ENCODE results near the gene ERICH6.

The ERICH6 gene

DNA sequence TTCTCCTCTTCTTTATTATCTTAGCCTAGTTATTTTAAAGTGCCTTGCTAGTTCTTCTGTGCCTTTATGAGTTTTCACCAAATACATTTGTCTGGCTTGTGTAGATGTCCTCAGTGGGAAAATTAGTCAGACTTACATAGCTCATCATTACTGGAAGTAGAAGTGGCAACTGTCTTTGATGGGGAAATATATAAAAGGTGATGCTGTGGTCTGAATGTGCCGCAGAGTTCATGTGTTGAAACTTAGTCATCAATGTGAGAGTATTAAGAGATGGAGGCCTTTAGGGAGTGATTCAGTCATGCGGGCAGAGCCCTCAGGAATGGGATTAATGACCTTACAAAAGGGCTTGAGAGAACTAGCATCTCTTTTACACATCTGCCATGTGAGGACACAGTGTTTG is 6.4 kb upstream of the ERICH6 start:
- TF ChIP-seq SIN3A (IDR thresholded peaks at IDR 0.05; ENCODE audit: borderline replicate concordance, insufficient read depth, low read length) (no peak), TAF1 (IDR thresholded peaks at IDR 0.05; ENCODE audit: borderline replicate concordance, insufficient read depth, low read length) (no peak), FOXP2 (optimal IDR thresholded peaks at IDR 0.05; ENCODE audit: borderline replicate concordance, extremely low read depth, extremely low read length, insufficient read depth) (no peak), POLR2AphosphoS5 (IDR thresholded peaks at IDR 0.05; ENCODE audit: low read depth, low read length) (no peak)
- TF ChIP-seq, protein P1, sequence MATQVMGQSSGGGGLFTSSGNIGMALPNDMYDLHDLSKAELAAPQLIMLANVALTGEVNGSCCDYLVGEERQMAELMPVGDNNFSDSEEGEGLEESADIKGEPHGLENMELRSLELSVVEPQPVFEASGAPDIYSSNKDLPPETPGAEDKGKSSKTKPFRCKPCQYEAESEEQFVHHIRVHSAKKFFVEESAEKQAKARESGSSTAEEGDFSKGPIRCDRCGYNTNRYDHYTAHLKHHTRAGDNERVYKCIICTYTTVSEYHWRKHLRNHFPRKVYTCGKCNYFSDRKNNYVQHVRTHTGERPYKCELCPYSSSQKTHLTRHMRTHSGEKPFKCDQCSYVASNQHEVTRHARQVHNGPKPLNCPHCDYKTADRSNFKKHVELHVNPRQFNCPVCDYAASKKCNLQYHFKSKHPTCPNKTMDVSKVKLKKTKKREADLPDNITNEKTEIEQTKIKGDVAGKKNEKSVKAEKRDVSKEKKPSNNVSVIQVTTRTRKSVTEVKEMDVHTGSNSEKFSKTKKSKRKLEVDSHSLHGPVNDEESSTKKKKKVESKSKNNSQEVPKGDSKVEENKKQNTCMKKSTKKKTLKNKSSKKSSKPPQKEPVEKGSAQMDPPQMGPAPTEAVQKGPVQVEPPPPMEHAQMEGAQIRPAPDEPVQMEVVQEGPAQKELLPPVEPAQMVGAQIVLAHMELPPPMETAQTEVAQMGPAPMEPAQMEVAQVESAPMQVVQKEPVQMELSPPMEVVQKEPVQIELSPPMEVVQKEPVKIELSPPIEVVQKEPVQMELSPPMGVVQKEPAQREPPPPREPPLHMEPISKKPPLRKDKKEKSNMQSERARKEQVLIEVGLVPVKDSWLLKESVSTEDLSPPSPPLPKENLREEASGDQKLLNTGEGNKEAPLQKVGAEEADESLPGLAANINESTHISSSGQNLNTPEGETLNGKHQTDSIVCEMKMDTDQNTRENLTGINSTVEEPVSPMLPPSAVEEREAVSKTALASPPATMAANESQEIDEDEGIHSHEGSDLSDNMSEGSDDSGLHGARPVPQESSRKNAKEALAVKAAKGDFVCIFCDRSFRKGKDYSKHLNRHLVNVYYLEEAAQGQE (IDR thresholded peaks at IDR 0.05; ENCODE audit: insufficient read depth in 1 of 2, low read depth in 2 of 2, low read length in 2 of 2): no peak

DNA sequence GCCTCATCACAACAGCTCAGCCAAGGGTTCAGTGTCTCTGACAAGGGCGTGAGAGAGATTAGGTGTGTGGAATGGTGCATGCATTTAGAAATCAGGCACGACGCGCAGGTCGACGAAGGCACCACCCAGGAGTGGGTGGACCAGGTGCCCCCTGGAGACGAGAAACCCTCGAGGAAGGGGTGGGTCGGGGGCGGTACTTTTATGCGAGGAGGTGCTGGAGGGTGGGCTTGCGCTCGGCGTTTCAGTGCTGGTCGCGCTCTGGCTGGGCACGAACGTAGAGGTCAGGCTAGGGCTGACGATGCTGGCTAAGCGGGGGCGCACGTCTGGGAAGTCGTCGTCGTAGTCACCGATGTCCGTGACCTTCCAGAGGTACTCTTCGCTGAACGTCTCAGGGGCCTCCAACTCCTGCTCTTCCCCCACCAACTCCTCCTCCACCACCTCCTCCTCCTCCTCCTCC is 393 bp downstream of the ERICH6 start:
- TF ChIP-seq FOXP2 (optimal IDR thresholded peaks at IDR 0.05; ENCODE audit: borderline replicate concordance, extremely low read depth, extremely low read length, insufficient read depth) (no peak), SIN3A (IDR thresholded peaks at IDR 0.05; ENCODE audit: borderline replicate concordance, insufficient read depth, low read length) (no peak), TAF1 (IDR thresholded peaks at IDR 0.05; ENCODE audit: borderline replicate concordance, insufficient read depth, low read length) (no peak), POLR2AphosphoS5 (IDR thresholded peaks at IDR 0.05; ENCODE audit: low read depth, low read length) (no peak)
- TF ChIP-seq, protein P1 (IDR thresholded peaks at IDR 0.05; ENCODE audit: insufficient read depth in 1 of 2, low read depth in 2 of 2, low read length in 2 of 2): no peak

DNA sequence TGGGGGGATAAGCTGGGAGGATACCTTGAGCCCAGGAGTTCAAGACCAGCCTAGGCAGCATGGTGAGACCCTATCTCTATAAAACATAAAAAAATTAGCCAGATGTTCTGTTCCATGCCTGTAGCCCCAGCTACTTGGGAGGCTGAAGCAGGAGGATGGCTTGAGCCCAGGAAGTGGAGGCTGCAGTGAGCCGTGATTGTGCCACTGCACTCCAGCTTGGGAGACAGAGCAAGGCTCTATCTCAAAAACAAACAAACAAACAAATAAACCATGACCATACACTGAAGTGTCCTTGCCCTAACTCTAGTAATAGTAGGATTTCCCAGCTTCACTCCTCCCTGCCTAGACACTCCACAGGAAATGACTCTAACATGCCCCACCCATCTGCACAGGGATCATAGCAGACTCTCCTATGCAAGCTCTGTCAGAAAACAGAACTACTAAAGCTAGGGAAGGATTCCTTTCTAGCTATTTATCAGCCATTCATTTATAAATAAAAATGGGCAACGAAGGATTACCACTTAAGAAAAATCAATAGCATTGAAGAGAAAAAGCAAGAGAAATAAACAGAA is 4.6 kb downstream of the ERICH6 start:
- TF ChIP-seq FOXP2 (optimal IDR thresholded peaks at IDR 0.05; ENCODE audit: borderline replicate concordance, extremely low read depth, extremely low read length, insufficient read depth) (no peak), POLR2AphosphoS5 (IDR thresholded peaks at IDR 0.05; ENCODE audit: low read depth, low read length) (no peak), SIN3A (IDR thresholded peaks at IDR 0.05; ENCODE audit: borderline replicate concordance, insufficient read depth, low read length) (no peak), TAF1 (IDR thresholded peaks at IDR 0.05; ENCODE audit: borderline replicate concordance, insufficient read depth, low read length) (no peak)
- TF ChIP-seq, protein P1 (IDR thresholded peaks at IDR 0.05; ENCODE audit: insufficient read depth in 1 of 2, low read depth in 2 of 2, low read length in 2 of 2): no peak

DNA sequence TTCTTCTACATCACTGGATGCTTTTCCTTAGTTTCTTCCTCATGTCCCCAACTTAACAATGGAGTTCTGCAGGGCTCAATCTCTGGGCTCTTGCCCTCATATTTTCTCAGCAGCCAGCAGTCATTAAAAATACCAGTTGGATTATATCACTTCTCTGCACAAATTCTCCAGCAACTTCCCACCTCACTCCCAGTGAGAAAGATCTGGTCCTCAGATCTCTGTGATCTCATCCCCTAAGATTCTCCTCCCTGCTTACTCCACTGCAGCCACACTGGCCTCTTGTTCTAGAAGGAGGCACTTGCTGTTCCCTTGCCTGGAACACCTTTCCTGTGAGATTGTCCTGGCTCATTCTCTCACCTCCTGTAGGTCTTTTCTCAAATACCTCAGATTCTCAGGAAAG is 6.1 kb downstream of the ERICH6 start:
- TF ChIP-seq, protein P1 (IDR thresholded peaks at IDR 0.05; ENCODE audit: insufficient read depth in 1 of 2, low read depth in 2 of 2, low read length in 2 of 2): no peak
- TF ChIP-seq SIN3A (IDR thresholded peaks at IDR 0.05; ENCODE audit: borderline replicate concordance, insufficient read depth, low read length) (no peak), POLR2AphosphoS5 (IDR thresholded peaks at IDR 0.05; ENCODE audit: low read depth, low read length) (no peak), TAF1 (IDR thresholded peaks at IDR 0.05; ENCODE audit: borderline replicate concordance, insufficient read depth, low read length) (no peak), FOXP2 (optimal IDR thresholded peaks at IDR 0.05; ENCODE audit: borderline replicate concordance, extremely low read depth, extremely low read length, insufficient read depth) (no peak)

Data from PFSK-1 (cell line).